GM23338 (cell line): ENCODE data around the gene FBLN2. TPM values are rescaled to one million over a fixed set of nuclear protein-coding genes. Genes with fewer than 3 reads are reported as not detected.

Source experiments
- ATAC-seq: fragments of 200-7000 bp; cut with Tn5 transposase; 3 replicates; pipeline ENCODE4 v1.9.1; 2020
- DNase-seq: peaks from one replicate; pipeline ENCODE4 v3.0.0-alpha.2; 2015; ENCODE audit warnings: low spot score
- H2AFZ ChIP-seq: fragments of 200-600 bp; sonication (generic); 2 replicates; pipeline ENCODE4 v1.8.0; 2016; ENCODE audit warnings: antibody characterized with exemption, mild to moderate bottlenecking, moderate library complexity
- H3F3A ChIP-seq: fragments of 200-600 bp; sonication (generic); replicated peaks from 2 replicates; pipeline ENCODE4 v1.8.0; 2017; ENCODE audit warnings: antibody characterized with exemption, mixed run types, low read depth
- H3K27ac ChIP-seq: fragments of 200-600 bp; sonication (generic); 2 replicates; pipeline ENCODE4 v1.6.1; 2016; ENCODE audit warnings: low read depth
- H3K27me3 ChIP-seq: fragments of 200-600 bp; sonication (generic); 2 replicates; pipeline ENCODE4 v1.8.0; 2016; ENCODE audit warnings: mild to moderate bottlenecking, mixed run types, moderate library complexity; ENCODE audit not compliant: insufficient read depth
- H3K36me3 ChIP-seq: fragments of 200-600 bp; sonication (generic); 2 replicates; pipeline ENCODE4 v1.8.0; 2016; ENCODE audit warnings: mild to moderate bottlenecking; ENCODE audit not compliant: insufficient read depth
- H3K4me1 ChIP-seq: fragments of 200-600 bp; sonication (generic); 2 replicates; pipeline ENCODE4 v1.8.0; 2016; ENCODE audit warnings: mild to moderate bottlenecking, moderate library complexity; ENCODE audit not compliant: insufficient read depth
- H3K4me2 ChIP-seq: fragments of 200-600 bp; sonication (generic); 2 replicates; pipeline ENCODE4 v1.7.1; 2017; ENCODE audit warnings: mixed run types
- H3K4me3 ChIP-seq: fragments of 200-600 bp; sonication (generic); 2 replicates; pipeline ENCODE4 v1.6.1; 2016; ENCODE audit warnings: mixed run types
- H3K79me2 ChIP-seq: fragments of 200-600 bp; sonication (generic); replicated peaks from 2 replicates; pipeline ENCODE4 v1.8.0; 2017; ENCODE audit warnings: mild to moderate bottlenecking; ENCODE audit not compliant: insufficient read depth
- H3K9me2 ChIP-seq: fragments of 200-600 bp; sonication (generic); 2 replicates; pipeline ENCODE4 v1.8.0; 2017; ENCODE audit not compliant: insufficient read depth
- H4K20me1 ChIP-seq: fragments of 200-600 bp; sonication (generic); replicated peaks from 2 replicates; pipeline ENCODE4 v1.8.0; 2017; ENCODE audit warnings: mild to moderate bottlenecking; ENCODE audit not compliant: insufficient read depth
- H3K27ac Mint-ChIP-seq: 2 replicates; pipeline ENCODE4 v1.8.0; 2020; ENCODE audit warnings: inconsistent platforms, mild to moderate bottlenecking, moderate library complexity, mixed read lengths
- H3K27me3 Mint-ChIP-seq: 3 replicates; pipeline ENCODE4 v1.8.0; 2022; ENCODE audit warnings: low read depth, mild to moderate bottlenecking, moderate library complexity, mixed read lengths, inconsistent platforms; ENCODE audit not compliant: insufficient read depth, poor library complexity
- H3K36me3 Mint-ChIP-seq: 3 replicates; pipeline ENCODE4 v1.8.0; 2021; ENCODE audit warnings: low read depth, mild to moderate bottlenecking, inconsistent platforms, moderate library complexity, mixed read lengths
- H3K4me1 Mint-ChIP-seq: 3 replicates; pipeline ENCODE4 v1.8.0; 2020; ENCODE audit warnings: mild to moderate bottlenecking, inconsistent platforms, mixed read lengths
- H3K4me3 Mint-ChIP-seq: 3 replicates; pipeline ENCODE4 v1.8.0; 2021; ENCODE audit warnings: moderate library complexity, mild to moderate bottlenecking, inconsistent platforms, mixed read lengths
- H3K9me3 Mint-ChIP-seq: 3 replicates; pipeline ENCODE4 v1.8.0; 2020; ENCODE audit warnings: moderate library complexity, mild to moderate bottlenecking, inconsistent platforms, mixed read lengths
- CTCF ChIP-seq, 2 experiments: fragments of 200-600 bp in 1 of 2; sonication (generic) in 1 of 2; conservative IDR thresholded peaks; 2 replicates each; pipeline versions ENCODE4 v1.5.1 to v1.6.1; 2016 to 2017; ENCODE audit warnings: antibody characterized with exemption in 2 of 2, low read depth in 2 of 2, mild to moderate bottlenecking in 2 of 2, moderate library complexity in 1 of 2
- ZNF331 ChIP-seq: fragments of 250-450 bp; sonication (Bioruptor Pico); IDR thresholded peaks from 2 replicates; pipeline ENCODE4 v1.5.0; 2020; ENCODE audit warnings: low read depth, mild to moderate bottlenecking, moderate library complexity
- ZNF462 ChIP-seq: fragments of 250-450 bp; sonication (Bioruptor Pico); IDR thresholded peaks from 2 replicates; pipeline ENCODE4 v1.5.0; 2020; ENCODE audit warnings: mild to moderate bottlenecking, moderate library complexity
- polyA plus RNA-seq: library from polyadenylated mRNA; unstranded; fragments of >200 nt; fragmentation: Nextera tagmentation; extraction: Ambion mirVana; gene quantifications from 2 replicates; pipeline ENCODE4 v1.2.1, GENCODE V29; 2016
- total RNA-seq: library from RNA; depleted of rRNA; stranded (reverse); fragments of >200 nt; shearing (Covaris generic); gene quantifications from 2 replicates; pipeline ENCODE4 v1.2.3, GENCODE V29; 2014

FBLN2 gene
- total and polyA plus RNA-seq, 2 experiments from 2014 or later: 18.8 to 26.8 TPM

DNA sequence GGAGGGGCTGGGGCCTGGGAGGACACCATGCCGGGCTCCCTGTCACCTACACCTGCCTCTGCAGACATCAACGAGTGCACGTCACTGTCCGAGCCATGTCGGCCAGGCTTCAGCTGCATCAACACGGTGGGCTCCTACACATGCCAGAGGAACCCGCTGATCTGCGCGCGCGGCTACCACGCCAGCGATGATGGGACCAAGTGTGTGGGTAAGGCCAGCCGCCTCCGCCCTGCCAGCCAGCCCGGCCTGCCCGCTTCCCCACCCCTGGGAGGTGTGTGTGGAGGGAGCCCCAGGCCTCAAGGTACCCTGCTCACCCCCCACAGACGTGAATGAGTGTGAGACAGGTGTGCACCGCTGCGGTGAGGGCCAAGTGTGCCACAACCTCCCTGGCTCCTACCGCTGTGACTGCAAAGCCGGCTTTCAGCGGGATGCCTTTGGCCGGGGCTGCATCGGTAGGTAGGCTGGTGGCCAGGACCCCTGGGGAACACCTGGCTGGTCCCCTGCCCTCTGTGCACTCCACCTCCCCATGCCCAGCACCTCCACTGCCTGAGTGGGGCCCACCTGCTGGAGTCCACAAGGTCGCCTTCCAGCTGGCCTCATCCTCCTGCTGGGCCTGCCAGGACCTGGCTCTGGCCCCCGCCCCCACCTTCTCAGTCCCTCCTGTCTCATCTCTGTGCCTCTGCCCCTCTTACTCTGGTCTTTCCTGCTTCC is 80.1 kb downstream of the FBLN2 start (continued):
- TF ChIP-seq ZNF462: no peak
- TF ChIP-seq ZNF331 (CRISPR knock-in tag): no peak

GRCh38 chr3:13629644-13630043 is 80.7 kb downstream of the FBLN2 start:
- Histone ChIP-seq H3F3A (no peaks in the 10 kb centered on the region), H3K36me3 (no peaks in the 10 kb centered on the region), H3K27me3 (no peaks in the 10 kb centered on the region), H2AFZ (no peak overlapping the region), H3K4me3 (no peak overlapping the region), H3K4me2 (no peak overlapping the region), H3K27ac (no peak overlapping the region), H4K20me1 (no peaks in the 10 kb centered on the region), H3K4me1 (no peaks in the 10 kb centered on the region), H3K79me2 (no peaks in the 10 kb centered on the region), H3K9me2 (no peaks in the 10 kb centered on the region)
- no peak for ATAC-seq
- no peak for DNase-seq
- Mint-ChIP-seq H3K27me3 (peaks cover 13% of the 10 kb centered on the region), H3K4me3 (no peak overlapping the region), H3K9me3 (no peaks in the 10 kb centered on the region; the same call in 1 of the 3 replicates), H3K4me1 (peaks cover 2% of the 10 kb centered on the region; the same call in 1 of the 3 replicates), H3K36me3 (no peaks in the 10 kb centered on the region; the same call in 2 of the 3 replicates), H3K27ac (peak overlapping the region; percentile 11; the same call in 1 of the 2 replicates)
- TF ChIP-seq CTCF (conservative IDR thresholded peaks at IDR 0.05; ENCODE audit: low read depth in 2 of 2) (no peak), ZNF462 (no peak)
